Loucy (cell line): ENCODE data around the gene LIME1.

Experiments
- H2AFZ ChIP-seq: fragments of 200-600 bp; sonication (generic); 2 replicates; pipeline ENCODE4 v1.6.0; 2016; ENCODE audit warnings: antibody characterized with exemption, mild to moderate bottlenecking, low read length, moderate library complexity
- H3F3A ChIP-seq: fragments of 200-600 bp; 2 replicates; pipeline ENCODE4 v1.6.0; 2016; ENCODE audit warnings: antibody characterized with exemption, low read depth, mild to moderate bottlenecking
- H3K27me3 ChIP-seq: fragments of 200-600 bp; sonication (generic); 2 replicates; pipeline ENCODE4 v1.6.1; 2014; ENCODE audit warnings: low read length, mild to moderate bottlenecking; ENCODE audit not compliant: insufficient read depth, poor library complexity, severe bottlenecking
- H3K36me3 ChIP-seq: fragments of 200-600 bp; sonication (generic); 2 replicates; pipeline ENCODE4 v1.6.1; 2016; ENCODE audit warnings: low read length; ENCODE audit not compliant: insufficient read depth
- H3K4me1 ChIP-seq: fragments of 200-600 bp; sonication (generic); 2 replicates; pipeline ENCODE4 v1.5.1; 2014; ENCODE audit warnings: low read length, mild to moderate bottlenecking; ENCODE audit not compliant: insufficient read depth, poor library complexity, severe bottlenecking
- H3K4me2 ChIP-seq: fragments of 200-600 bp; sonication (generic); 2 replicates; pipeline ENCODE4 v1.6.0; 2014; ENCODE audit warnings: antibody characterized with exemption, low read length, low read depth, mild to moderate bottlenecking; ENCODE audit not compliant: poor library complexity, severe bottlenecking
- H3K4me3 ChIP-seq: fragments of 200-600 bp; sonication (generic); 2 replicates; pipeline ENCODE4 v1.5.1; 2014; ENCODE audit warnings: low read length, mild to moderate bottlenecking, mixed read lengths; ENCODE audit not compliant: poor library complexity, severe bottlenecking
- H3K79me2 ChIP-seq: fragments of 200-600 bp; sonication (generic); 2 replicates; pipeline ENCODE4 v1.6.1; 2014; ENCODE audit warnings: low read length; ENCODE audit not compliant: insufficient read depth
- H3K9ac ChIP-seq: fragments of 200-600 bp; sonication (generic); 2 replicates; pipeline ENCODE4 v1.6.0; 2014; ENCODE audit warnings: mild to moderate bottlenecking, low read depth, low read length, moderate library complexity; ENCODE audit not compliant: poor library complexity, severe bottlenecking
- H3K9me2 ChIP-seq: fragments of 200-600 bp; sonication (generic); replicated peaks from 2 replicates; pipeline ENCODE4 v1.6.1; 2016; ENCODE audit warnings: low read depth, low read length, mixed read lengths
- H3K9me3 ChIP-seq: fragments of 200-600 bp; sonication (generic); 2 replicates; pipeline ENCODE4 v1.6.1; 2014; ENCODE audit warnings: mild to moderate bottlenecking, antibody characterized with exemption, low read length, low read depth; ENCODE audit not compliant: insufficient read depth
- H4K20me1 ChIP-seq: fragments of 200-600 bp; sonication (generic); 2 replicates; pipeline ENCODE4 v1.6.0; 2014; ENCODE audit warnings: antibody characterized with exemption, low read length, mild to moderate bottlenecking; ENCODE audit not compliant: insufficient read depth, poor library complexity, severe bottlenecking
- EZH2phosphoT487 ChIP-seq: fragments of 200-600 bp; IDR thresholded peaks from 2 replicates; pipeline ENCODE4 v1.6.1; 2018; ENCODE audit warnings: antibody characterized with exemption, mild to moderate bottlenecking, moderate library complexity, borderline replicate concordance
- TF ChIP-seq, protein P1 (sequence below): fragments of 200-600 bp; sonication (generic); conservative IDR thresholded peaks from 2 replicates; pipeline ENCODE4 v1.5.1; 2014; ENCODE audit warnings: mild to moderate bottlenecking, antibody characterized with exemption, low read length

Gene LIME1

DNA sequence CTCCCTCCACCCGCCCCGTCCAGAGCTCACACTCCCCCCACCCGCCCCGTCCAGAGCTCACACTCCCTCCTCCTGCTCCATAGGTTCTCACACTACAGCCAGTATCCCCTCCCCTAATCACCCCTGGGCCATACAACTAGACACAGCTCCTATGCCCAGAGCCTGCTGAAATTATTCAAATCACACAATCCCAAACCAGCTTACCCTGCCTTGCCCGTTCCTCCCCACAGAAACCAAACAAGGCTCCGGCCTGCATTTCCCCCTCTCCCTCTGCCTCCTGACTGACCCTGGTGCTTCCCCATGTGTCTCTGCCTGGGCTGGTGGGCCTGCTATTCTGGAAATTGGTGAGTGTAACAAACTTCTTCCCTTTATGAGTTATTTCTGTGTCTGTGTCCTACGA is 21.7 kb downstream of the LIME1 start:
- TF ChIP-seq EZH2phosphoT487: no peak
- TF ChIP-seq, protein P1, sequence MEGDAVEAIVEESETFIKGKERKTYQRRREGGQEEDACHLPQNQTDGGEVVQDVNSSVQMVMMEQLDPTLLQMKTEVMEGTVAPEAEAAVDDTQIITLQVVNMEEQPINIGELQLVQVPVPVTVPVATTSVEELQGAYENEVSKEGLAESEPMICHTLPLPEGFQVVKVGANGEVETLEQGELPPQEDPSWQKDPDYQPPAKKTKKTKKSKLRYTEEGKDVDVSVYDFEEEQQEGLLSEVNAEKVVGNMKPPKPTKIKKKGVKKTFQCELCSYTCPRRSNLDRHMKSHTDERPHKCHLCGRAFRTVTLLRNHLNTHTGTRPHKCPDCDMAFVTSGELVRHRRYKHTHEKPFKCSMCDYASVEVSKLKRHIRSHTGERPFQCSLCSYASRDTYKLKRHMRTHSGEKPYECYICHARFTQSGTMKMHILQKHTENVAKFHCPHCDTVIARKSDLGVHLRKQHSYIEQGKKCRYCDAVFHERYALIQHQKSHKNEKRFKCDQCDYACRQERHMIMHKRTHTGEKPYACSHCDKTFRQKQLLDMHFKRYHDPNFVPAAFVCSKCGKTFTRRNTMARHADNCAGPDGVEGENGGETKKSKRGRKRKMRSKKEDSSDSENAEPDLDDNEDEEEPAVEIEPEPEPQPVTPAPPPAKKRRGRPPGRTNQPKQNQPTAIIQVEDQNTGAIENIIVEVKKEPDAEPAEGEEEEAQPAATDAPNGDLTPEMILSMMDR: no peak
- no peaks in the 10 kb centered on the region for H4K20me1 ChIP-seq
- no peaks in the 10 kb centered on the region for H3K27me3 ChIP-seq
- H3K79me2 ChIP-seq: no peaks in the 10 kb centered on the region
- no peaks in the 10 kb centered on the region for H3K9me2 ChIP-seq
- H3F3A ChIP-seq: no peaks in the 10 kb centered on the region
- H3K4me1 ChIP-seq: peaks cover 17% of the 10 kb centered on the region
- no peak overlapping the region for H3K4me3 ChIP-seq
- no peak overlapping the region for H2AFZ ChIP-seq
- no peak overlapping the region for H3K4me2 ChIP-seq
- no peaks in the 10 kb centered on the region for H3K9me3 ChIP-seq
- peaks cover under 1% of the 10 kb centered on the region; the same call in 1 of the 2 replicates for H3K36me3 ChIP-seq
- no peak overlapping the region for H3K9ac ChIP-seq

DNA sequence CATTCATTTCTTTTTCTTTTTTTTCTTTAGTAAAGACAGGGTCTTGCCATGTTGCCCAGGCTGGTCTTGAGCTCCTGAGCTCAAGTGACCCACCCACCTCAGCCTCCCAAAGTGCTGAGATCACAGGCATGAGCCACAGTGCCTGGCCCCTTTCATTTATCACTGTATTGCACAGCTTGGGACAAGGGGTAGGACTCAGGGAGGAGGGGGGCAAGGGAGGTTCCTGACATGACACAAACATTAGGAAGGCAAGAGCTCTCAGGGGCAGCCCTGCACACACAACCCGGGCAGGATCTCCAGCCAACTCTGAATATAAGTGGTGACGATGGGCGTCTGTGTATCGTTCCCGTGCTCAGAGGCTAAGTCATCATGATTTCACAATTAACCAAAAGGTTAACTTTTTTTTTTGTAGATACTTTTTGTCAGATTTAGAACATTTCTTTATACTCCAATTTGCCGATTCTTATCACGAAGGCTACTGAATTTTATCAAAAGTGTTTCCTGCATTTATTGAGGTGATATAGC is 23.0 kb downstream of the LIME1 start:
- Histone ChIP-seq H2AFZ (no peak overlapping the region), H3K27me3 (no peaks in the 10 kb centered on the region), H3K9me2 (no peaks in the 10 kb centered on the region), H3K9ac (no peak overlapping the region), H3K4me3 (no peak overlapping the region), H4K20me1 (no peaks in the 10 kb centered on the region), H3K79me2 (no peaks in the 10 kb centered on the region), H3K36me3 (peaks cover 4% of the 10 kb centered on the region; the same call in 1 of the 2 replicates), H3K9me3 (no peaks in the 10 kb centered on the region), H3K4me2 (no peak overlapping the region), H3F3A (no peaks in the 10 kb centered on the region), H3K4me1 (peaks cover 12% of the 10 kb centered on the region)
- TF ChIP-seq EZH2phosphoT487: no peak
- TF ChIP-seq, protein P1: no peak

DNA sequence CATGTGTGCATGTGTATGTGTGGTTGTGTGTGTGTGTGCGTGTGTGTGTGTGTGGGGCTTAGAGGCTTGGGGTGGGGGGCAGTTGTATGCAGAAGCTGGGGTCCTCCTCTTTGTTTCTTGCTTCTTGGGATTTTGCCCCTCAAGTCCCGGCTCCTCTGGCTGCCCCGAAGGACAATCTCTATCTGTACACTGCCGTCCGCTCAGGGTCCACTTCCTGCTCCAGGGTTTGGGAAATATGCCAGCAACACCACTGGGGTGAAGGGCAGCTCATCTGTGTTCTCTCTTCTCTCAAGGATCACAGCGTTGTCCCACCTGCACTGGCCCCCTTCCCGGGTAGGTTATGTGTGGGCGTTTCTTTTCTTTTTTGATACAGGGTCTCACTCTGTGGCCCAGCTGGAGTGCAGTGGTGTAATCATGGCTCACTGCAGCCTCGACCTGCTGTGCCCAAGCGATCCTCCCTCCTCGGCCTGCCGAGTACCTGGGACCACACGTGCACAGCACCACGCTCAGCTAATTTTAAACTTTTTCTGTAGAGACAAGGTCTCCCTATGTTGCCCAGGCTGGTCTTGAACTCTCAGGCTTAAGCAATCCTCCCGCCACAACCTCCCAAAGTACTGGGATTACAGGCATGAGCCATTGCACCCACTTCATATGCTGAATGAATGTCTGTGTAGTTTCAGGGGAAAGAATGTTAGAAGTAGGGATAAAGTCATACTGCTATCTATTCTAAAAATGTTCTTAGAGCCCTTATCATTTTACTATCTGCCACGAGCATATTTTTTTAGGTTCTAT is 28.8 kb downstream of the LIME1 start:
- no peak overlapping the region for H3K4me3 ChIP-seq
- H3K79me2 ChIP-seq: no peaks in the 10 kb centered on the region
- H3K9ac ChIP-seq: no peak overlapping the region

More for the DNA sequence above, 28.8 kb downstream of the LIME1 start:
- H3K9me3 ChIP-seq: no peaks in the 10 kb centered on the region
- TF ChIP-seq EZH2phosphoT487: no peak
- TF ChIP-seq, protein P1: no peak
- no peaks in the 10 kb centered on the region for H3F3A ChIP-seq
- H3K36me3 ChIP-seq: peaks cover 4% of the 10 kb centered on the region; the same call in 1 of the 2 replicates
- H3K4me1 ChIP-seq: no peaks in the 10 kb centered on the region
- no peaks in the 10 kb centered on the region for H3K9me2 ChIP-seq
- H3K27me3 ChIP-seq: no peaks in the 10 kb centered on the region
- no peak overlapping the region for H2AFZ ChIP-seq
- H3K4me2 ChIP-seq: no peak overlapping the region
- no peaks in the 10 kb centered on the region for H4K20me1 ChIP-seq
